MM.1S (cell line): ENCODE measurements around the gene VAV3.

Experiments used
- DNase-seq: peaks from one replicate; pipeline ENCODE4 v3.0.0-alpha.2; 2015
- H2AFZ ChIP-seq: fragments of 300-600 bp; sonication (generic); 2 replicates; pipeline ENCODE4 v1.6.0; 2016; ENCODE audit warnings: antibody characterized with exemption, low read length
- H3F3A ChIP-seq: fragments of 300-600 bp; sonication (generic); 2 replicates; pipeline ENCODE4 v1.6.1; 2016; ENCODE audit warnings: mild to moderate bottlenecking, antibody characterized with exemption, low read length, moderate library complexity, mixed read lengths; ENCODE audit not compliant: insufficient read depth
- H3K27ac ChIP-seq: fragments of 300-600 bp; sonication (generic); 2 replicates; pipeline ENCODE4 v1.5.1; 2016; ENCODE audit warnings: mild to moderate bottlenecking, low read length
- H3K27me3 ChIP-seq: fragments of 300-600 bp; sonication (generic); replicated peaks from 2 replicates; pipeline ENCODE4 v1.6.0; 2016; ENCODE audit warnings: low read length; ENCODE audit not compliant: insufficient read depth
- H3K36me3 ChIP-seq: fragments of 300-600 bp; sonication (generic); replicated peaks from 2 replicates; pipeline ENCODE4 v1.6.1; 2016; ENCODE audit warnings: mild to moderate bottlenecking, low read length, mixed read lengths; ENCODE audit not compliant: insufficient read depth
- H3K4me1 ChIP-seq: fragments of 300-600 bp; sonication (generic); 2 replicates; pipeline ENCODE4 v1.6.1; 2016; ENCODE audit warnings: low read length, mixed read lengths
- H3K4me2 ChIP-seq: fragments of 300-600 bp; sonication (generic); 2 replicates; pipeline ENCODE4 v1.6.0; 2016; ENCODE audit warnings: low read depth, low read length
- H3K4me3 ChIP-seq: fragments of 300-600 bp; sonication (generic); 2 replicates; pipeline ENCODE4 v1.5.1; 2016; ENCODE audit warnings: low read length, mixed read lengths
- H3K79me2 ChIP-seq: fragments of 300-600 bp; sonication (generic); 2 replicates; pipeline ENCODE4 v1.6.1; 2016; ENCODE audit warnings: mixed run types, low read length, mixed read lengths
- H3K9ac ChIP-seq: fragments of 300-600 bp; sonication (generic); 2 replicates; pipeline ENCODE4 v1.6.1; 2016; ENCODE audit warnings: low read length, mixed read lengths
- H3K9me2 ChIP-seq: fragments of 300-600 bp; sonication (generic); replicated peaks from 2 replicates; pipeline ENCODE4 v1.6.1; 2016; ENCODE audit warnings: mild to moderate bottlenecking, low read length, mixed read lengths; ENCODE audit not compliant: insufficient read depth
- H3K9me3 ChIP-seq: fragments of 300-600 bp; sonication (generic); replicated peaks from 2 replicates; pipeline ENCODE4 v1.6.1; 2016; ENCODE audit warnings: mild to moderate bottlenecking, low read length, mixed read lengths; ENCODE audit not compliant: insufficient read depth
- H4K20me1 ChIP-seq: fragments of 300-600 bp; sonication (generic); 2 replicates; pipeline ENCODE4 v1.6.1; 2016; ENCODE audit warnings: mild to moderate bottlenecking, low read length, moderate library complexity, mixed read lengths; ENCODE audit not compliant: insufficient read depth
- CTCF ChIP-seq: fragments of 300-600 bp; sonication (generic); IDR thresholded peaks from 2 replicates; pipeline ENCODE4 v1.5.1; 2016; ENCODE audit warnings: antibody characterized with exemption, low read length, mixed read lengths
- EZH2 ChIP-seq: fragments of 300-600 bp; sonication (generic); optimal IDR thresholded peaks from 2 replicates; pipeline ENCODE3; 2017; ENCODE audit warnings: low read depth, mild to moderate bottlenecking, antibody characterized with exemption, low read length, mixed read lengths
- EZH2phosphoT487 ChIP-seq: fragments of 300-600 bp; sonication (generic); IDR thresholded peaks from 2 replicates; pipeline ENCODE4 v1.6.1; 2018; ENCODE audit warnings: antibody characterized with exemption, low read length

Gene VAV3

GRCh38 chr1:107979926-107980325 is 14.9 kb upstream of the VAV3 start:
- Histone ChIP-seq H4K20me1 (no peaks in the 10 kb centered on the region), H3K27me3 (no peaks in the 10 kb centered on the region)

GRCh38 chr1:107979088-107979487 is 14.1 kb upstream of the VAV3 start:
- TF ChIP-seq CTCF (no peak), EZH2phosphoT487 (no peak), EZH2 (no peak)
- no peaks in the 10 kb centered on the region for H3K36me3 ChIP-seq
- H3K79me2 ChIP-seq = no peaks in the 10 kb centered on the region
- no peaks in the 10 kb centered on the region for H3K9me3 ChIP-seq
- no peak overlapping the region for H3K27ac ChIP-seq
- no peaks in the 10 kb centered on the region for H3K4me1 ChIP-seq
- no peak for DNase-seq
- no peak overlapping the region for H3K9ac ChIP-seq
- H3K27me3 ChIP-seq = no peaks in the 10 kb centered on the region
- H3K4me2 ChIP-seq = no peak overlapping the region
- H2AFZ ChIP-seq = no peak overlapping the region
- H3K9me2 ChIP-seq = no peaks in the 10 kb centered on the region
- H3F3A ChIP-seq = no peaks in the 10 kb centered on the region
- no peaks in the 10 kb centered on the region for H4K20me1 ChIP-seq
- H3K4me3 ChIP-seq = no peak overlapping the region

More at GRCh38 chr1:107979926-107980325, 14.9 kb upstream of the VAV3 start:
- no peak overlapping the region for H3K27ac ChIP-seq
- H3K4me1 ChIP-seq = no peaks in the 10 kb centered on the region
- no peak overlapping the region for H2AFZ ChIP-seq
- H3K36me3 ChIP-seq = no peaks in the 10 kb centered on the region
- no peaks in the 10 kb centered on the region for H3K9me3 ChIP-seq
- DNase-seq = no peak
- H3K4me3 ChIP-seq = no peak overlapping the region
- H3K9ac ChIP-seq = no peak overlapping the region
- no peaks in the 10 kb centered on the region for H3K79me2 ChIP-seq
- TF ChIP-seq CTCF = no peak
- no peak for TF ChIP-seq EZH2
- no peak for TF ChIP-seq EZH2phosphoT487
- H3K9me2 ChIP-seq = no peaks in the 10 kb centered on the region
- H3F3A ChIP-seq = no peaks in the 10 kb centered on the region
- no peak overlapping the region for H3K4me2 ChIP-seq

- Histone ChIP-seq H3F3A (no peaks in the 10 kb centered on the region), H3K4me2 (no peak overlapping the region), H3K27me3 (no peaks in the 10 kb centered on the region), H3K9me3 (no peaks in the 10 kb centered on the region), H3K36me3 (no peaks in the 10 kb centered on the region), H3K79me2 (no peaks in the 10 kb centered on the region), H3K27ac (no peak overlapping the region), H3K4me1 (no peaks in the 10 kb centered on the region), H3K9ac (no peak overlapping the region), H4K20me1 (no peaks in the 10 kb centered on the region), H3K9me2 (no peaks in the 10 kb centered on the region), H3K4me3 (no peak overlapping the region), H2AFZ (no peak overlapping the region)
- DNase-seq = no peak
- TF ChIP-seq CTCF (no peak), EZH2 (no peak), EZH2phosphoT487 (no peak)
Measured at GRCh38 chr1:107976836-107977235, 11.9 kb upstream of the VAV3 start.
